GM19328 (cell line): ENCODE results near the gene FAM83G.

Experiments
- ATAC-seq: cut with Tn5 transposase; IDR thresholded peaks from one replicate; pipeline ENCODE4 v1.9.1; 2021; ENCODE audit warnings: mild to moderate bottlenecking, moderate library complexity; ENCODE audit not compliant: unreplicated experiment

The FAM83G gene

GRCh38 chr17:18993905-18994526 lies 10.5 kb downstream of the FAM83G start:
- no peak for ATAC-seq

GRCh38 chr17:18992454-18993130 lies 12.0 kb downstream of the FAM83G start:
- no peak for ATAC-seq

GRCh38 chr17:18991531-18992315 lies 12.8 kb downstream of the FAM83G start:
- no peak for ATAC-seq

GRCh38 chr17:18990331-18990730 lies 14.2 kb downstream of the FAM83G start:
- ATAC-seq: no peak

- ATAC-seq: no peak
These were observed 15.9 kb downstream of the FAM83G start for GRCh38 chr17:18988546-18989173.

GRCh38 chr17:18987862-18988545 lies 16.6 kb downstream of the FAM83G start:
- no peak for ATAC-seq

GRCh38 chr17:18987230-18987610 lies 17.3 kb downstream of the FAM83G start:
- no peak for ATAC-seq

- no peak for ATAC-seq
These were observed 17.9 kb downstream of the FAM83G start for GRCh38 chr17:18986541-18987229.

GRCh38 chr17:18985475-18985874 lies 19.1 kb downstream of the FAM83G start:
- ATAC-seq: no peak

- ATAC-seq: no peak
These were observed 20.1 kb downstream of the FAM83G start for GRCh38 chr17:18984273-18985114.

GRCh38 chr17:18981642-18982424 lies 22.7 kb downstream of the FAM83G start:
- ATAC-seq: no peak

- no peak for ATAC-seq
These were observed 23.3 kb downstream of the FAM83G start for GRCh38 chr17:18981335-18981641.

- ATAC-seq: no peak
These were observed 23.8 kb downstream of the FAM83G start for GRCh38 chr17:18980682-18981334.

GRCh38 chr17:18978655-18979054 lies 25.9 kb downstream of the FAM83G start:
- ATAC-seq: no peak

- no peak for ATAC-seq
These were observed 26.5 kb downstream of the FAM83G start for GRCh38 chr17:18978050-18978449.

- no peak for ATAC-seq
These were observed 26.9 kb downstream of the FAM83G start for GRCh38 chr17:18977646-18978045.

GRCh38 chr17:18977021-18977420 lies 27.5 kb downstream of the FAM83G start:
- no peak for ATAC-seq

- no peak for ATAC-seq
These were observed 28.4 kb downstream of the FAM83G start for GRCh38 chr17:18976201-18976600.
